PFSK-1 (cell line): ENCODE results near the gene GPR141.

Experiments
- POLR2AphosphoS5 ChIP-seq: IDR thresholded peaks from 2 replicates; pipeline ENCODE4 v1.6.1; 2012; ENCODE audit warnings: low read depth, mild to moderate bottlenecking, control low read depth, low read length, moderate library complexity
- SIN3A ChIP-seq: IDR thresholded peaks from 2 replicates; pipeline ENCODE4 v1.6.1; 2012; ENCODE audit warnings: mild to moderate bottlenecking, low read length, moderate library complexity, borderline replicate concordance; ENCODE audit not compliant: insufficient read depth
- TAF1 ChIP-seq: IDR thresholded peaks from 2 replicates; pipeline ENCODE4 v1.6.1; 2012; ENCODE audit warnings: low read length, control low read depth, borderline replicate concordance; ENCODE audit not compliant: insufficient read depth

DNA sequence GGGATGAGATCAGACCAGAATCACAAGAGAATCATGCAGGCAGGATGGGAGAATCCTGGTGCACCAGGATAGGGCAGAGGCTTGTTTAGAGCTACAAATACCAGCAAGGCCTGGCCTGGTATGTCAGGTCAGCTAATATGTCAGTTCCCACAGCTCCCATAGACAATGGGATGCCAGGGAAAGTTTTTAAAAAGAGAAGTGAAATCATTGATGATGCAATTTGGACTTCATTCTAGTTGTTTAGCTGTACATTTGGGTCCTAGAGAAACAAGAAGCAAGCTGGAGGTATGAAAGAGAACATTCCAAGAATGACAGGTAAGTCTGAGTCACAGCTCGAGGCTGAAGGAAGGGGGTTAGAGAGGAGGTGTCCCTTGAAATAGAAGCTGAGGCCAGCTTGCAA, 45.2 kb downstream of the GPR141 start:
- TF ChIP-seq POLR2AphosphoS5: no peak
- no peak for TF ChIP-seq SIN3A
- no peak for TF ChIP-seq TAF1
